Sigmoid colon (tissue), 7 donors: ENCODE data around the gene LRRC74A. TPM values are rescaled to one million over a fixed set of nuclear protein-coding genes. Genes with fewer than 3 reads are reported as not detected.

Experiments used
- DNase-seq: peaks from one replicate; pipeline ENCODE4 v3.0.0-alpha.2; 2019
- H3K27ac ChIP-seq, 4 donors: fragments of 200-600 bp; sonication (generic); one replicate each; pipeline ENCODE4 v1.5.1; 2016 to 2019; ENCODE audit warnings: mild to moderate bottlenecking in 1 of 4
- H3K27me3 ChIP-seq, 3 donors: fragments of 200-600 bp; sonication (generic); one replicate each; pipeline ENCODE4 v1.5.1; 2019; ENCODE audit warnings: mild to moderate bottlenecking in 1 of 3
- H3K36me3 ChIP-seq, 4 donors: fragments of 200-600 bp; sonication (generic); one replicate each; pipeline ENCODE4 v1.5.1; 2016 to 2019
- H3K4me1 ChIP-seq, 4 donors: fragments of 200-600 bp; sonication (generic); one replicate each; pipeline ENCODE4 v1.5.1; 2017 to 2019
- H3K4me3 ChIP-seq, 4 donors: fragments of 200-600 bp; sonication (generic); one replicate each; pipeline ENCODE4 v1.5.1; 2017 to 2019; ENCODE audit warnings: mild to moderate bottlenecking in 2 of 4, moderate library complexity in 1 of 4
- H3K9me3 ChIP-seq, 4 donors: fragments of 200-600 bp in 3 of 4; sonication (generic) in 3 of 4; one replicate each; pipeline versions ENCODE4 v1.5.1 to v1.6.1; 2013 to 2019
- EP300 ChIP-seq, 4 donors: sonication (generic); formaldehyde crosslinking; IDR thresholded peaks; one replicate each; pipeline ENCODE4 v1.6.1; 2017; ENCODE audit warnings: antibody characterized with exemption in 4 of 4
- POLR2A ChIP-seq, 2 donors: fragments of 450-650 bp; IDR thresholded peaks; one replicate each; pipeline ENCODE4 v1.6.1; 2016; ENCODE audit warnings: antibody characterized with exemption in 2 of 2, mild to moderate bottlenecking in 2 of 2, moderate library complexity in 2 of 2
- POLR2AphosphoS5 ChIP-seq, 4 donors: sonication (generic); formaldehyde crosslinking; IDR thresholded peaks; one replicate each; pipeline ENCODE4 v1.6.1; 2017; ENCODE audit warnings: antibody characterized with exemption in 4 of 4
- WGBS, 2 donors: extraction: QIAGEN DNeasy Blood & Tissue Kit; methylation state at CpG; one replicate each; pipeline ENCODE4 v1.1.7; 2013; 5-methylcytosine and 5-hydroxymethylcytosine counted together
- intact Hi-C: fragments of 100-400 bp; cut with DNase I; formaldehyde crosslinking; loops from one replicate; pipeline ENCODE4 v1.15.1; 2023
- polyA plus RNA-seq, 3 donors: library from polyadenylated mRNA; stranded (reverse); fragments of 200-250 nt; gene quantifications; one replicate each; pipeline ENCODE4 v1.2.3, GENCODE V29; 2013
- total RNA-seq, 4 donors: library from RNA; depleted of rRNA; stranded (reverse); fragments of >200 nt; gene quantifications; one replicate each; pipeline ENCODE4 v1.1.0, GENCODE V29; 2016
- TF ChIP-seq, protein P1 (sequence below), 4 experiments: fragments of 450-650 bp in 3 of 4; fragments of 200-600 bp in 1 of 4; IDR thresholded peaks; one replicate each; pipeline ENCODE4 v1.5.1; 2016 to 2019; ENCODE audit warnings: antibody characterized with exemption in 4 of 4, mild to moderate bottlenecking in 3 of 4, moderate library complexity in 2 of 4
- donor health status: healthy with polysubstance abuse.
- donor health status: Bipolar disorder and iron deficiency.
- donor health status: healthy.

LRRC74A gene
- total and polyA plus RNA-seq, 7 donors = not detected

DNA sequence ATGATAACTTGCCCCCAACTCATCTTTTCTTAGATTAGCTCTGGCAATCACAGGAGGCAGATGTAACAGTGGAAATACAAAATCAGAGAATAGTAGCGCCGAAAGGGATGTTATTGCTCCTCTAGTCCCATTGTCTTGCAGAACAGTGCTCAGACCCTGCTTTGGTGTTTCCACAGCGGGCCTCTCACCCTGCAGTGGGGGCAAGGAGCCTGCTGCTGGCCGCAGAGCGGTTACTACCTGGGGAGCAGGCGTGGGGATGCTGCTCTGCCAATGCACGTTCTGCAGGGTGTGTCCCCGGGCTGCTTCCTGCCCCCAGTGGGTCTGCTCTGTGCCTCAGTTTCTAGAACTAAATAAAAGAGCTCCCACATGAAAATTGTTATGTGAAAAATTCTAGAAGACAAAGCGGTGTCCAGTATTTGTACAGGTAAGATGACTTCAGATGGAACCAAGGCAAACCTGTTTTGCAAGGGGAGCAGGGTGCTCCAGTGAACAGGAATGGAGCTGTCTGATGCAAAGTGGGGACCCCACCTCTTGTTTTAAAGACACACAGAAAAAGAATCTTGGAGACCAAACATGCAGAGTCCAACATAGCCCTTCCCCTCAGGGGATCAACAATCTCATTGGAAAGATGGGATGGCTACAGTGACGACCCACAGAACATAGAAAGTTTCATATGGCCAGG lies 35.5 kb downstream of the LRRC74A start:
- WGBS, 2 donors = 73 to 75% methylated on average over 10 of the region's 10 CpGs
- no peaks in the 10 kb centered on the region for H3K9me3 ChIP-seq
- TF ChIP-seq POLR2A (IDR thresholded peaks at IDR 0.05) (no peak), POLR2AphosphoS5 (IDR thresholded peaks at IDR 0.05) (no peak), EP300 (IDR thresholded peaks at IDR 0.05) (no peak)
- TF ChIP-seq, protein P1, sequence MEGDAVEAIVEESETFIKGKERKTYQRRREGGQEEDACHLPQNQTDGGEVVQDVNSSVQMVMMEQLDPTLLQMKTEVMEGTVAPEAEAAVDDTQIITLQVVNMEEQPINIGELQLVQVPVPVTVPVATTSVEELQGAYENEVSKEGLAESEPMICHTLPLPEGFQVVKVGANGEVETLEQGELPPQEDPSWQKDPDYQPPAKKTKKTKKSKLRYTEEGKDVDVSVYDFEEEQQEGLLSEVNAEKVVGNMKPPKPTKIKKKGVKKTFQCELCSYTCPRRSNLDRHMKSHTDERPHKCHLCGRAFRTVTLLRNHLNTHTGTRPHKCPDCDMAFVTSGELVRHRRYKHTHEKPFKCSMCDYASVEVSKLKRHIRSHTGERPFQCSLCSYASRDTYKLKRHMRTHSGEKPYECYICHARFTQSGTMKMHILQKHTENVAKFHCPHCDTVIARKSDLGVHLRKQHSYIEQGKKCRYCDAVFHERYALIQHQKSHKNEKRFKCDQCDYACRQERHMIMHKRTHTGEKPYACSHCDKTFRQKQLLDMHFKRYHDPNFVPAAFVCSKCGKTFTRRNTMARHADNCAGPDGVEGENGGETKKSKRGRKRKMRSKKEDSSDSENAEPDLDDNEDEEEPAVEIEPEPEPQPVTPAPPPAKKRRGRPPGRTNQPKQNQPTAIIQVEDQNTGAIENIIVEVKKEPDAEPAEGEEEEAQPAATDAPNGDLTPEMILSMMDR (IDR thresholded peaks at IDR 0.05) = no peak
- H3K27ac ChIP-seq = no peak overlapping the region
- no peak overlapping the region for H3K4me3 ChIP-seq
- peaks cover 0 to 2% (median 0%) of the 10 kb centered on the region in 3 donors for H3K27me3 ChIP-seq
- DNase-seq = no peak
- intact Hi-C loops = no loop called here
- H3K36me3 ChIP-seq = no peaks in the 10 kb centered on the region
- H3K4me1 ChIP-seq = peaks cover 0 to 9% (median 4%) of the 10 kb centered on the region in 4 donors

DNA sequence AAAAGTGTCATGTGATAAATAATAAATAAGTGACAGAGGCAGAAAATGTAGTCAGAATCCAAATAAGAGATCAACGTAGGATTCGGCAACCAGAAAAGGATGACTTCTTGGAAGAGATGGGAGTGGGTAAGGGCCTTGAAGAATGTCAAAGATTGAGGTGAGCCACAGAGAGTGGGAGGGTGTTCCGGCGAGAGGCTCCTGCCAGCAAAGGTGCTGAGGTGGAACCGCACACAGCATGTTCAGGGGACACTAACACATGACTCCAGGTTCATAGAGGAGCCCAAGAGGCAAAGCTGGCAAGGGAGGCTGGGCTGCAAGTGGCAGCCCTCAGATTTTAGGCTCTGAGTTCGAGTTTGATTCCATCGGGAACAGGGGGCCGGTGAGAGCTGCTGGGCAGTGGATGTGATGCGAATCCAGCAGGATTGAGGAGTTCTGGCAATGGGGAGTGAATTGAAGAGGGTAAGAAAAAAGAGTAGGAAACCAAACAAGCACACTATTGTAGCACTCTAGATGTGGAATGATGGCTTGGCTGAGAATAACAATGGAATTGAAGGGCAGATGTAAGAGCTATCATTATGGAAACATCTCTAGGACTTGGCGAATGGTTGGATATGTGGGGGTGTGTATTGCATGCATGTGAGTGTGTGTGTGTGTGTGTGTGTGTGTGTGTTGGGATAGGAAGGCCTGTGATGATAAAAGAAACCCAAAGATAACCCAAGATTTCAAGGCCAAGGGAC lies 36.5 kb downstream of the LRRC74A start:
- TF ChIP-seq POLR2AphosphoS5 (IDR thresholded peaks at IDR 0.05) = no peak
- TF ChIP-seq POLR2A (IDR thresholded peaks at IDR 0.05) = no peak
- no peak for TF ChIP-seq EP300 (IDR thresholded peaks at IDR 0.05)
- TF ChIP-seq, protein P1 (IDR thresholded peaks at IDR 0.05) = no peak
- Histone ChIP-seq H3K36me3 (no peaks in the 10 kb centered on the region), H3K27ac (no peak overlapping the region), H3K4me3 (no peak overlapping the region), H3K4me1 (peaks cover 0 to 9% (median 4%) of the 10 kb centered on the region in 4 donors), H3K27me3 (peaks cover 0 to 2% (median 0%) of the 10 kb centered on the region in 3 donors), H3K9me3 (no peaks in the 10 kb centered on the region)
- intact Hi-C loops = no loop called here
- DNase-seq = no peak
- 82 to 85% methylated on average over 10 of the region's 10 CpGs for WGBS, 2 donors

DNA sequence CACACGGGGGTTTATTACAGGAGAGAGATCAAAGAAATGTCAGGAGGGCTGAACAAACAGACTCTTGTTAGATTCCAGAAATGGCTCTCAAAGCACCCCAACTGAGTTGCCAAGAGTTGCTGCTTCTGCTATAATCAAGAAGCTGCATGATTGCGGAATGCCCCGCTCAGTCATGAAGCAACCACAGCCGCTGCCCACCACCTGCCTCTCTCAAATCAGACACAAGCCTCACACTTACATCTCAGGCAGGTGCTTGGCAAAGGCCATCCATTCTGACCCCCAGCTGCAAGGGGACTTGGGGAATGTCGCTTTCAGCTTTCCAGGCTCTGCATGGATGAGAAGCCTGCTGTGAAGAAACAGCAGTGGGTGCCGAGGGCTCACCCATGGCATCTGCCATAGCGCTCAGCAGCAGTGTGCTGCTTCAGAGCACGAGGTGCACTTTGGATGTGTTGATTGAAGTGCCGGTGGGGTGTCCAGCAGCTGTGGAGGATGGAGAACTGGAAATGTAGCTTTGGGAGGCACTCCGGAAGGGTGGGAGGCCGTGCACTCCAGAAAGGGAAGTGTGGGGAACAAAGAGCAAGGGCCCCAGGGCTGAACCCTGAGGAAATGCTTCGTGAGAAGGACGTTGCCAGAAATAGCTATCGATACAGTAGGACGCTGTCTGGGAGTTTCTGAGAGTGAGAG lies 37.7 kb downstream of the LRRC74A start:
- intact Hi-C loops = no loop called here
- Histone ChIP-seq H3K9me3 (no peaks in the 10 kb centered on the region), H3K27me3 (peaks cover 0 to 7% (median 0%) of the 10 kb centered on the region in 3 donors), H3K27ac (peak overlapping the region; percentile 21 to 63 (median 46)), H3K4me3 (no peak overlapping the region), H3K4me1 (peaks cover 0 to 9% (median 4%) of the 10 kb centered on the region in 4 donors), H3K36me3 (no peaks in the 10 kb centered on the region)
- WGBS, 2 donors = 23 to 25% methylated on average over 15 of the region's 15 CpGs
- TF ChIP-seq EP300 (IDR thresholded peaks at IDR 0.05) (no peak), POLR2AphosphoS5 (IDR thresholded peaks at IDR 0.05) (peak in 2 of 4 donors; percentile 21 to 46)
- DNase-seq = peak; percentile 78

DNA sequence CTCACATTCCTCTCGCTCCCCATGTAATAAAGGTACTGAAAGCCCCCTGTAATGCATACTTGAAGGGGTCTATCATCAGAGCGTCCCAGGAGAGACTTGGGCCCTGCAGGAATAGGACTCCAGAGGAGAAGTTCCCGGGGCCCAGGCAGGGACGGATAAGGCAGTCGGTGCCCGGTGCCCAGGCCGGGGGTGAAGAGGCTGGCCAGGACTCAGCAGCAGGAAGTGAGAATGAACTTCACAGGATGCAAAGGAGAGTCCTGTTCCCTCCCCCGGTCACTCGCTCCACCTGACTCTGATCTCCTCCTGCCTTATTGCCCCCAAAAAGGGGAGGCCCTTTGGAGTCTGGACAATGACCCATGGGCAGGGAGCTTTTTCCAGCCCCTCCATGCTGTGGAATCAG lies 40.2 kb downstream of the LRRC74A start:
- H3K9me3 ChIP-seq = no peaks in the 10 kb centered on the region
- DNase-seq = no peak
- TF ChIP-seq EP300 (IDR thresholded peaks at IDR 0.05) (no peak), POLR2A (IDR thresholded peaks at IDR 0.05) (no peak), POLR2AphosphoS5 (IDR thresholded peaks at IDR 0.05) (no peak)
- TF ChIP-seq, protein P1 (IDR thresholded peaks at IDR 0.05) = no peak
- no peak overlapping the region for H3K27ac ChIP-seq
- 67 to 70% methylated on average over 9 of the region's 9 CpGs for WGBS, 2 donors
- H3K27me3 ChIP-seq = peaks cover 0 to 10% (median 0%) of the 10 kb centered on the region in 3 donors
- no peaks in the 10 kb centered on the region for H3K36me3 ChIP-seq
- intact Hi-C loops = no loop called here
- H3K4me1 ChIP-seq = peaks cover 0 to 9% (median 4%) of the 10 kb centered on the region in 4 donors
- H3K4me3 ChIP-seq = no peak overlapping the region
